GM10266 (cell line): ENCODE data around the gene GOLGA6L22.
"Not testable (repeated sequence)": the region's sequence is repeated elsewhere in the genome, so short reads cannot be mapped to it uniquely, and the experiment has no call there.

Source experiments
- DNase-seq: peaks from one replicate; pipeline ENCODE4 v3.0.0; 2012; ENCODE audit errors: extremely low spot score

The GOLGA6L22 gene, protein sequence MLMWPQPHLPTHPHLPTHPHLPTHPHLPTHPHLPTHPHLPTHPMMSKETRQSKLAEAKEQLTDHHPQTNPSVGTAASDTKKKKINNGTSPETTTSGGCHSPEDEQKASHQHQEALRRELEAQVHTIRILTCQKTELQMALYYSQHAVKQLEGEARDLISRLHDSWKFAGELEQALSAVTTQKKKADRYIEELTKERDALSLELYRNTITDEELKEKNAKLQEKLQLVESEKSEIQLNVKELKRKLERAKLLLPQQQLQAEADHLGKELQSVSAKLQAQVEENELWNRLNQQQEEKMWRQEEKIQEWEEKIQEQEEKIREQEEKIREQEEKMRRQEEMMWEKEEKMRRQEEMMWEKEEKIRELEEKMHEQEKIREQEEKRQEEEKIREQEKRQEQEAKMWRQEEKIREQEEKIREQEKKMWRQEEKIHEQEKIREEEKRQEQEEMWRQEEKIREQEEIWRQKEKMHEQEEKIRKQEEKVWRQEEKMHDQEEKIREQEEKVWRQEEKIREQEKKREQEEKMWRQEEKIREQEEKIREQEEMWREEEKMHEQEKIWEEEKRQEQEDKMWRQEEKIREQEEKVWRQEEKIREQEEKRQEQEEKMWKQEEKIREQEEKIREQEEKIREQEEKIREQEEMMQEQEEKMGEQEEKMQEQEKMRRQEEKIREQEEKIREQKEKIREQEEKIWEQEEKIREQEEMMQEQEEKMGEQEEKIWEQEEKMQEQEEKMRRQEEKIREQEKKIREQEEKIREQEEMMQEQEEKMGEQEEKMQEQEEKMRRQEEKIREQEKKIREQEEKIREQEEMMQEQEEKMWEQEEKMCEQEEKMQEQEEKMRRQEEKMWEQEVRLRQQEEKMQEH

DNA sequence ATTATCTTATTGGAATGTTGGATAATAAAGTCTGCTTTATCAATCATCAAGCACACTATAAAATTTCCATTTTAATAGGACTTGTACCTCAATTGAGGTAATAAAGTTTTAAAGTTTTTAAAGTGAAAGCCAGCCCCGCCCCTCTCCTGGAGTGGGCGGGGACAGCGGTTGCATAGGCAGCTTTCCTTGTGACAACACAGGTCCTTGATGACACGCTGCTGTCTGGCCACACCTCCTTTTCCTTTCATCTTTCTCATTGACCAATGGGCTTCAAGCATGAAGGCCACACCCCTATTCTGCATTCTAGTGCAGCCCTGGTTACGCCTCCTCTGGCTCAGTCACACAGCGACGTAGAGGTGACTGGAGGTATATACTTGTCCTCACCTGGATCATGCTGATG, at the start of gene GOLGA6L22:
GOLGA6L22 (plus strand) TSS at position 301 of the 400 bp plus-strand sequence; CDS start at position 392, 91 bp downstream.
- not testable (repeated sequence) for DNase-seq

DNA sequence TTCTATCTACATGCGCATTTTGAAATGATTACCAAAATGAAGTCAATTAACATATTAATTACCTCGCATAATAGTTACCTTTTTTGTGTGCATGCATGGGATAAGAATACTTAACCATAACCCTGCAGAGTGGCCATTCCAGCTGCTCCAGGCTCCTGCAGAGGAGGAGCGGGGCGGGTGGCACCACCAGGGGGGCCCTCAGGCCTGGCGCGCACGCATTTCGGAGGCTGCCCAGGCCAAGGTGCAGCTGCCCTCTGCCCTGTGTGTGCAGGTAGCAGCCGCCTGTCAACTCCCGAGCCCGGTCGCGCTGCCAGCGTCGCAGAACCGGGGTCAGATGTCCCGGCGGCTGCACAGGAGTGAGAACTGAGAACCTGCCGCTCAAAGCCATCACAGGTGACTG, 41.4 kb upstream of the GOLGA6L22 start:
- DNase-seq = not testable (repeated sequence)

- not testable (repeated sequence) for DNase-seq
Measured at GRCh38 chr15:22417795-22418194, 40.9 kb upstream of the GOLGA6L22 start.

- not testable (repeated sequence) for DNase-seq
Measured at GRCh38 chr15:22418212-22418611, 40.5 kb upstream of the GOLGA6L22 start.

DNA sequence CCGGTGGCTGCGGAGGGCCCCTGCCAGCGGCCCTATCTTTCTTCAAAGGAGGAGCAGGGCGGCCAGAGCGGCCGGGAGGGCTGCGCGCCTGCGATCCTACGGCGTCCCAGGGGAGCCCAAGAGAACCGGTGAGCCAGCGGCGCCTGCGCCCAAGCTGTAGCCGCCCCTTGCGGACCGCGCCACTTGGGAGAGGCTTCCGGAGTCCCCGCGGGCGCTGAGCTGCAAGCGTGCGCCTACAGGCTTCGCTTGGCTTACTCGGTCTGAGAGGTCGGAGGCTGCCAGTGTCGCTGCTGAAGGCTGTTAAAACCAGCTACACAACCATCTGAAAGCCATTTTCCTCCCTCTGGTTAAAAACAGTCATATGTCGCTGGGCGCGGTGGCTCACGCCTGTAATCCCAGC, 40.0 kb upstream of the GOLGA6L22 start:
- DNase-seq = not testable (repeated sequence)

- DNase-seq = not testable (repeated sequence)
Measured at GRCh38 chr15:22420340-22420739, 38.4 kb upstream of the GOLGA6L22 start.

DNA sequence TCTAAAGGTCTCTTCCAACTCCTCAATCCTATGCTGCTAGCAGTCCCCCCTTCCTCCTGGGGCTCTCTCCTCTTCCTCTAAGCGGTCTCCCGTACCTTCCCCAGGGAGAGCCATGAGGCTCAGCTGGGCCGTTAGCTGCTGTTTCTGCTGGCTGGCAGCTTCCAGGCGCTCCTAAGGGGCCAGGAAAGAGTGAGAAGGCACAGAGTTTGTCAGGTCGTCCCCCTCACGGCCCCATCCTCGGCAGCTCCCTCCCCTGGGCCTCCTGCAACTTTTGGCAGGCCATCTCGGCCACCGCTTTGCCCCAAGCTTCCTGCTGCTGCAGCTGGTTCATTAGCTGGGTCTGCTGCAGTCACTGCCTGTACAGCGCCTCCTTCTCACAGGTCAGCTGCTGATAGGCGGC, 29.3 kb upstream of the GOLGA6L22 start:
- DNase-seq = not testable (repeated sequence)

GRCh38 chr15:22431687-22432086, 27.0 kb upstream of the GOLGA6L22 start:
- not testable (repeated sequence) for DNase-seq

DNA sequence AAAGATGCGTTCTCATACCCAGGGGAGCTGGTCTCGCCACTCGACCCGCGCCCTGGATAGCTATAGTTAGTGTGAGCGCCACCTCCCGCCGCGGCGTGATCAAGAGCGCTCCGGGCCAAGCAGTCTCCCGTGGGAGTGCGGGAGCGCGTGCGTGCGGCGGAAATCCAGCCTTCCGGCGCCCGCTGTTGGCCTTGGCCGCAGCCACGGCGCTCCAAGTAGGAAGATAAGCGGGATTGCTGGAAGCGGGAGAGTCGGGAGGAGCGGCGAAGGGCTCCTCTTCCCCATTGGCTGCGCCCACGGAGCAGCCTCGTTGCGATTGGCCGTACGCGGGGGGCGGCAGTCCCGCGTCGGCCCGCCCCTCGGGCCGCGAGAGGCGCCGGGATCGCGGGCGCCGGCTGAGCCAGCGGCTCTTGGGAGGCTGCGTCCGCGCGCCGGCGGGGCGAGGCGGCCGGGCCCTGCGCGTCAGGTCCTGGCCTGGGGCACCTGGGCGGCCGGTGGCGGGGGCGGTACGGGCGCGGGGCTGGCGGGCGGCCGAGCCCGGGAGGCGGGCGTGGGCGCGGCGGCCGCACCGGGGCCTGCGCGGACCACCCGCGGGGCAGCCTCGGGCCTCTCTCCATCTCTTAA, 35.9 kb downstream of the GOLGA6L22 start:
- DNase-seq = not testable (repeated sequence)

- DNase-seq = not testable (repeated sequence)
Measured at GRCh38 chr15:22497200-22497599, 38.5 kb downstream of the GOLGA6L22 start.

- DNase-seq = not testable (repeated sequence)
Measured at GRCh38 chr15:22498220-22498925, 39.7 kb downstream of the GOLGA6L22 start.

DNA sequence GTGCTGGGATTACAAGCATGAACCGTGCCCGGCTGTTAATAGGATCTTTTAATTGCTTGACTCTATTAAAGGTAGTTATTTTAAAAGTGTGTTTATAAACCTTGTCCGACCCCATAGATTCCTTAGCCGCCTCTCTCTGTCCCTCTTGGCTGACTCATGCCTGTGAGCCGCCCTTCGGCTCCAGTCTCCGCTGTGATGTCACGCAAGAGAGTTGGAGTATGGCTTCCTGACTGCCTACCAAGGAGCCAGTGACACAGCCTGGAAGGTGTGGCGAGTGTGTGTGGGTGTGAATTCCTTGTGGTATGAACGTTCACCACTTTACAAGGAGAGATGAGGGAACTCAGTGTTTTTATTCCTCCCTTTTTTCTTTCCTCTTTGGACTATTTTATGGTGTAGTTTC, 43.6 kb downstream of the GOLGA6L22 start:
- not testable (repeated sequence) for DNase-seq

DNA sequence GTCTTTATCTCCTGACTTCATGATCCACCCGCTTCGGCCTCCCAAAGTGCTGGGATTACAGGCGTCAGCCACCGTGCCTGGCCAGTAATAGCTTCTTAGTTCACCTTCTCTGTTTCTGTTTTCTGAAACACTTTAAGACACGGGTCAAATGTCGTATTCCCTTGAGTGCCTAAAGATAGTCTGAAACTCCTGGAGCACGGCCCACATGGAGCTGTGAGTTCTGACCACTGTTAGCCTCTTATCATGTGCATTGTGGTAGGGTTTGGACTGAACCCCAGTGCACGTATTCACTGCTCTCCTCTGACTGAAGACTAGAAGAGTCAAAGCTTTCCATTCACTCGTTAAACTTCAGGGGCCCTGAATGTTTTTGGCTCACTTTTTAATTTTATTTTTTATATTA, 48.3 kb downstream of the GOLGA6L22 start:
- DNase-seq = not testable (repeated sequence)

DNA sequence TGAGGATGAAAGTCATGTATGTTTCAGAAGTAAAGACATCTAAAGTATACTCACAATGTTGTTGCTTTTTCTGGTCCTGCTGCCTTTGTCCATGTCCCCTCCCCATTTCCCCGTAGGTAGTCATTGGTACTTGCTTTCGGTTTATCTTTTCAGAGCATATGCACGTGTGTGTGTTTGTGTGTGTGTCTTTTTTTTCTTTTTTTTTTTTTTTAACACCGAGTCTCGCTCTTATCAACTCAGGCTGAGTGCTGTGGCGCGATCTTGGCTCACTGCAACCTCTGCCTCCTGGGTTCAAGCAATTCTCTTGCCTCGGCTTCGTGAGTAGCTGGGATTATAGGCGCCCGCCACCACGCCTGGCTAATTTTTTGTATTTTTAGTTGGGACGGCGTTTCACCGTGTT, 57.4 kb downstream of the GOLGA6L22 start:
- DNase-seq = not testable (repeated sequence)
